Endodermal cell (in vitro differentiated cells): ENCODE measurements around the gene SLTM. TPM values are rescaled to one million over a fixed set of nuclear protein-coding genes. Genes with fewer than 3 reads are reported as not detected.
A peak's percentile ranks its signal among the peaks of the same experiment; 100 is the strongest.

Experiments used
- DNase-seq: peaks from one replicate; pipeline ENCODE4 v3.0.0-alpha.2; 2017
- H3K27ac ChIP-seq: 2 replicates; pipeline ENCODE4 v1.5.1; 2013; ENCODE audit warnings: mild to moderate bottlenecking, low read depth, low read length, moderate library complexity
- H3K27me3 ChIP-seq: 2 replicates; pipeline ENCODE4 v1.6.1; 2013; ENCODE audit warnings: mild to moderate bottlenecking, low read length, moderate library complexity; ENCODE audit not compliant: insufficient read depth, control insufficient read depth, poor library complexity, severe bottlenecking
- H3K36me3 ChIP-seq: 2 replicates; pipeline ENCODE4 v1.7.0; 2013; ENCODE audit warnings: mild to moderate bottlenecking, low read length, moderate library complexity; ENCODE audit not compliant: control insufficient read depth, insufficient read depth
- H3K4me1 ChIP-seq: one replicate; pipeline ENCODE4 v1.7.0; 2013; ENCODE audit warnings: low read length; ENCODE audit not compliant: control insufficient read depth, insufficient read depth
- H3K4me3 ChIP-seq: 2 replicates; pipeline ENCODE4 v1.5.1; 2013; ENCODE audit warnings: mild to moderate bottlenecking, low read length, moderate library complexity
- H3K9ac ChIP-seq: 2 replicates; pipeline ENCODE4 v1.6.1; 2013; ENCODE audit warnings: mild to moderate bottlenecking, low read length, moderate library complexity; ENCODE audit not compliant: poor library complexity, severe bottlenecking; ENCODE audit errors: extremely low read depth
- H3K9me3 ChIP-seq: 2 replicates; pipeline ENCODE4 v1.6.1; 2013; ENCODE audit warnings: mild to moderate bottlenecking, low read length, moderate library complexity; ENCODE audit not compliant: control insufficient read depth
- H3K27ac Mint-ChIP-seq: 2 replicates; pipeline ENCODE4 v1.8.0; 2020; ENCODE audit warnings: mixed read lengths
- H3K27me3 Mint-ChIP-seq: 2 replicates; pipeline ENCODE4 v1.8.0; 2021; ENCODE audit warnings: mild to moderate bottlenecking, mixed read lengths; ENCODE audit not compliant: insufficient read depth
- H3K36me3 Mint-ChIP-seq: 2 replicates; pipeline ENCODE4 v1.8.0; 2020; ENCODE audit warnings: low read depth, mixed read lengths
- H3K4me1 Mint-ChIP-seq: 2 replicates; pipeline ENCODE4 v1.8.0; 2020; ENCODE audit warnings: mixed read lengths
- H3K4me3 Mint-ChIP-seq: 2 replicates; pipeline ENCODE4 v1.8.0; 2020; ENCODE audit warnings: mild to moderate bottlenecking, moderate library complexity, mixed read lengths
- H3K9me3 Mint-ChIP-seq: 2 replicates; pipeline ENCODE4 v1.8.0; 2020; ENCODE audit warnings: mild to moderate bottlenecking, mixed read lengths
- WGBS, 2 experiments: methylation state at CpG; one replicate each; pipeline versions ENCODE4 v1.1.5 to v1.1.7; 2013; ENCODE audit warnings: missing lambda C conversion rate in 2 of 2, mixed read lengths in 1 of 2; ENCODE audit not compliant: insufficient coverage in 1 of 2, insufficient read length in 1 of 2; 5-methylcytosine and 5-hydroxymethylcytosine counted together
- total RNA-seq, 2 donors: library from RNA; stranded (reverse); fragmentation: NEBNext Ultra II Directional in 1 of 2; extraction: Animal tissue kit (Norgen Biotek cat#: 25700) in 1 of 2; gene quantifications; 2 replicates in 1 of 2; 3 replicates in 1 of 2; pipeline ENCODE4 v1.2.1, GENCODE V29; 2021
- TF ChIP-seq, protein P1 (sequence below): fragments of 200-600 bp; sonication (generic); conservative IDR thresholded peaks from 2 replicates; pipeline ENCODE4 v1.5.0; 2021; ENCODE audit warnings: antibody characterized with exemption, mild to moderate bottlenecking

The SLTM gene
- total RNA-seq, 2 donors from 2014 or later: 77.1 to 96.8 TPM

- Histone ChIP-seq H3K9ac (no peak overlapping the region), H3K36me3 (peaks cover 75% of the 10 kb centered on the region), H3K27me3 (no peaks in the 10 kb centered on the region), H3K4me1 (no peaks in the 10 kb centered on the region), H3K4me3 (no peak overlapping the region), H3K27ac (no peak overlapping the region), H3K9me3 (no peaks in the 10 kb centered on the region)
- Mint-ChIP-seq H3K4me3 (no peak overlapping the region), H3K36me3 (peaks cover 55% of the 10 kb centered on the region), H3K27me3 (no peaks in the 10 kb centered on the region), H3K4me1 (no peaks in the 10 kb centered on the region), H3K27ac (peak overlapping the region; percentile 45), H3K9me3 (no peaks in the 10 kb centered on the region)
- 96 to 100% methylated on average over 2 of the region's 3 CpGs for WGBS, 2 experiments
- no peak for DNase-seq
- TF ChIP-seq, protein P1, sequence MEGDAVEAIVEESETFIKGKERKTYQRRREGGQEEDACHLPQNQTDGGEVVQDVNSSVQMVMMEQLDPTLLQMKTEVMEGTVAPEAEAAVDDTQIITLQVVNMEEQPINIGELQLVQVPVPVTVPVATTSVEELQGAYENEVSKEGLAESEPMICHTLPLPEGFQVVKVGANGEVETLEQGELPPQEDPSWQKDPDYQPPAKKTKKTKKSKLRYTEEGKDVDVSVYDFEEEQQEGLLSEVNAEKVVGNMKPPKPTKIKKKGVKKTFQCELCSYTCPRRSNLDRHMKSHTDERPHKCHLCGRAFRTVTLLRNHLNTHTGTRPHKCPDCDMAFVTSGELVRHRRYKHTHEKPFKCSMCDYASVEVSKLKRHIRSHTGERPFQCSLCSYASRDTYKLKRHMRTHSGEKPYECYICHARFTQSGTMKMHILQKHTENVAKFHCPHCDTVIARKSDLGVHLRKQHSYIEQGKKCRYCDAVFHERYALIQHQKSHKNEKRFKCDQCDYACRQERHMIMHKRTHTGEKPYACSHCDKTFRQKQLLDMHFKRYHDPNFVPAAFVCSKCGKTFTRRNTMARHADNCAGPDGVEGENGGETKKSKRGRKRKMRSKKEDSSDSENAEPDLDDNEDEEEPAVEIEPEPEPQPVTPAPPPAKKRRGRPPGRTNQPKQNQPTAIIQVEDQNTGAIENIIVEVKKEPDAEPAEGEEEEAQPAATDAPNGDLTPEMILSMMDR: no peak
Observed at GRCh38 chr15:58900631-58901030, 32.8 kb downstream of the SLTM start.

- Mint-ChIP-seq H3K36me3 (peaks cover 59% of the 10 kb centered on the region), H3K27me3 (no peaks in the 10 kb centered on the region), H3K27ac (no peak overlapping the region), H3K4me3 (no peak overlapping the region), H3K4me1 (peaks cover 4% of the 10 kb centered on the region), H3K9me3 (no peaks in the 10 kb centered on the region)
- no peak overlapping the region for H3K9ac ChIP-seq
- no peak for DNase-seq
- no peaks in the 10 kb centered on the region for H3K9me3 ChIP-seq
- TF ChIP-seq, protein P1: no peak
- H3K4me3 ChIP-seq: no peak overlapping the region
- H3K27me3 ChIP-seq: no peaks in the 10 kb centered on the region
- H3K27ac ChIP-seq: no peak overlapping the region
- 100% methylated on average over 1 of the region's 1 CpG; no CpG with 5 or more reads in 1 of the 2 experiments for WGBS, 2 experiments
- H3K36me3 ChIP-seq: peaks cover 85% of the 10 kb centered on the region
- peaks cover 3% of the 10 kb centered on the region for H3K4me1 ChIP-seq
Observed at GRCh38 chr15:58898150-58898680, 35.3 kb downstream of the SLTM start.

GRCh38 chr15:58889363-58889762 lies 44.1 kb downstream of the SLTM start:
- Histone ChIP-seq H3K4me1 (peaks cover 10% of the 10 kb centered on the region), H3K9me3 (no peaks in the 10 kb centered on the region), H3K27me3 (no peaks in the 10 kb centered on the region), H3K27ac (no peak overlapping the region), H3K9ac (no peak overlapping the region), H3K36me3 (peaks cover 99% of the 10 kb centered on the region), H3K4me3 (no peak overlapping the region)
- Mint-ChIP-seq H3K27ac (peak overlapping the region; percentile 60), H3K4me3 (no peak overlapping the region), H3K9me3 (no peaks in the 10 kb centered on the region), H3K36me3 (peaks cover 82% of the 10 kb centered on the region), H3K27me3 (no peaks in the 10 kb centered on the region), H3K4me1 (peaks cover 16% of the 10 kb centered on the region)
- 97 to 100% methylated on average over 5 to 7 of the region's 7 CpGs for WGBS, 2 experiments
- DNase-seq: no peak
- TF ChIP-seq, protein P1: no peak
